ENCODE measurements around the gene OS9.
"Not testable (repeated sequence)": the region's sequence is repeated elsewhere in the genome, so short reads cannot be mapped to it uniquely, and the experiment has no call there.

The OS9 gene

GRCh38 chr12:57712701-57713100, 18.8 kb downstream of the OS9 start:
- H3K27me3 Mint-ChIP-seq (ENCODE audit: low read depth): no peaks in the 10 kb centered on the region
- H3K36me3 Mint-ChIP-seq (ENCODE audit: low read depth): peaks cover 26% of the 10 kb centered on the region
- no peaks in the 10 kb centered on the region for H3K4me1 Mint-ChIP-seq (ENCODE audit: low read depth)
- H3K4me3 Mint-ChIP-seq: no peak overlapping the region
- H3K9me3 Mint-ChIP-seq: peaks cover 4% of the 10 kb centered on the region
- H3K27ac Mint-ChIP-seq: no peak overlapping the region

- no peak overlapping the region for H3K4me3 Mint-ChIP-seq
- H3K4me1 Mint-ChIP-seq (ENCODE audit: low read depth): no peaks in the 10 kb centered on the region
- H3K36me3 Mint-ChIP-seq (ENCODE audit: low read depth): peaks cover 29% of the 10 kb centered on the region
- H3K27me3 Mint-ChIP-seq (ENCODE audit: low read depth): no peaks in the 10 kb centered on the region
- H3K27ac Mint-ChIP-seq: no peak overlapping the region
- peaks cover 4% of the 10 kb centered on the region for H3K9me3 Mint-ChIP-seq
Observed at GRCh38 chr12:57713209-57713608, 19.3 kb downstream of the OS9 start.

- H3K9me3 Mint-ChIP-seq; H3K4me1 Mint-ChIP-seq (ENCODE audit: low read depth); H3K4me3 Mint-ChIP-seq; H3K27me3 Mint-ChIP-seq (ENCODE audit: low read depth); H3K27ac Mint-ChIP-seq: not testable (repeated sequence)
- H3K36me3 Mint-ChIP-seq (ENCODE audit: low read depth): peaks cover 33% of the 10 kb centered on the region
Observed at GRCh38 chr12:57715036-57715748, 21.3 kb downstream of the OS9 start.

GRCh38 chr12:57715786-57716185, 21.9 kb downstream of the OS9 start:
- peaks cover 35% of the 10 kb centered on the region for H3K36me3 Mint-ChIP-seq (ENCODE audit: low read depth)

GRCh38 chr12:57716305-57716704, 22.4 kb downstream of the OS9 start:
- Mint-ChIP-seq H3K4me3 (no peak overlapping the region), H3K4me1 (ENCODE audit: low read depth) (no peaks in the 10 kb centered on the region), H3K27ac (no peak overlapping the region), H3K9me3 (peaks cover 4% of the 10 kb centered on the region), H3K36me3 (ENCODE audit: low read depth) (peaks cover 34% of the 10 kb centered on the region), H3K27me3 (ENCODE audit: low read depth) (no peaks in the 10 kb centered on the region)

More at GRCh38 chr12:57715786-57716185, 21.9 kb downstream of the OS9 start:
- H3K9me3 Mint-ChIP-seq: peaks cover 4% of the 10 kb centered on the region
- no peak overlapping the region for H3K27ac Mint-ChIP-seq
- H3K4me1 Mint-ChIP-seq (ENCODE audit: low read depth): no peaks in the 10 kb centered on the region
- H3K4me3 Mint-ChIP-seq: no peak overlapping the region
- no peaks in the 10 kb centered on the region for H3K27me3 Mint-ChIP-seq (ENCODE audit: low read depth)

- peaks cover 32% of the 10 kb centered on the region for H3K36me3 Mint-ChIP-seq (ENCODE audit: low read depth)
- H3K9me3 Mint-ChIP-seq: peaks cover under 1% of the 10 kb centered on the region
- no peak overlapping the region for H3K27ac Mint-ChIP-seq
Observed at GRCh38 chr12:57717131-57717530, 23.2 kb downstream of the OS9 start.

GRCh38 chr12:57717846-57718640, 24.1 kb downstream of the OS9 start:
- H3K36me3 Mint-ChIP-seq (ENCODE audit: low read depth): peaks cover 27% of the 10 kb centered on the region
- no peak overlapping the region for H3K27ac Mint-ChIP-seq

More at GRCh38 chr12:57717131-57717530, 23.2 kb downstream of the OS9 start:
- H3K4me3 Mint-ChIP-seq: no peak overlapping the region
- no peaks in the 10 kb centered on the region for H3K4me1 Mint-ChIP-seq (ENCODE audit: low read depth)
- H3K27me3 Mint-ChIP-seq (ENCODE audit: low read depth): no peaks in the 10 kb centered on the region

GRCh38 chr12:57718641-57719528, 25.0 kb downstream of the OS9 start:
- H3K27me3 Mint-ChIP-seq (ENCODE audit: low read depth): no peaks in the 10 kb centered on the region
- H3K4me3 Mint-ChIP-seq: no peak overlapping the region
- no peaks in the 10 kb centered on the region for H3K4me1 Mint-ChIP-seq (ENCODE audit: low read depth)
- H3K36me3 Mint-ChIP-seq (ENCODE audit: low read depth): peaks cover 27% of the 10 kb centered on the region
- H3K27ac Mint-ChIP-seq: no peak overlapping the region
- no peaks in the 10 kb centered on the region for H3K9me3 Mint-ChIP-seq

More at GRCh38 chr12:57717846-57718640, 24.1 kb downstream of the OS9 start:
- no peaks in the 10 kb centered on the region for H3K27me3 Mint-ChIP-seq (ENCODE audit: low read depth)
- no peaks in the 10 kb centered on the region for H3K9me3 Mint-ChIP-seq
- H3K4me3 Mint-ChIP-seq: no peak overlapping the region
- H3K4me1 Mint-ChIP-seq (ENCODE audit: low read depth): no peaks in the 10 kb centered on the region

- no peaks in the 10 kb centered on the region for H3K9me3 Mint-ChIP-seq
- no peaks in the 10 kb centered on the region for H3K27me3 Mint-ChIP-seq (ENCODE audit: low read depth)
- no peak overlapping the region for H3K4me3 Mint-ChIP-seq
- peaks cover 3% of the 10 kb centered on the region for H3K4me1 Mint-ChIP-seq (ENCODE audit: low read depth)
- no peak overlapping the region for H3K27ac Mint-ChIP-seq
- H3K36me3 Mint-ChIP-seq (ENCODE audit: low read depth): peaks cover 30% of the 10 kb centered on the region
Observed at GRCh38 chr12:57719777-57720605, 26.1 kb downstream of the OS9 start.

GRCh38 chr12:57720606-57721595, 27.0 kb downstream of the OS9 start:
- H3K4me1 Mint-ChIP-seq (ENCODE audit: low read depth): peaks cover 3% of the 10 kb centered on the region

GRCh38 chr12:57721846-57722608, 28.1 kb downstream of the OS9 start:
- not testable (repeated sequence) for H3K9me3 Mint-ChIP-seq; H3K27me3 Mint-ChIP-seq (ENCODE audit: low read depth); H3K4me3 Mint-ChIP-seq; H3K4me1 Mint-ChIP-seq (ENCODE audit: low read depth)
- Mint-ChIP-seq H3K36me3 (ENCODE audit: low read depth) (peaks cover 28% of the 10 kb centered on the region), H3K27ac (peak overlapping the region; percentile 43)

More at GRCh38 chr12:57720606-57721595, 27.0 kb downstream of the OS9 start:
- peaks cover 28% of the 10 kb centered on the region for H3K36me3 Mint-ChIP-seq (ENCODE audit: low read depth)
- H3K27ac Mint-ChIP-seq: no peak overlapping the region
- no peaks in the 10 kb centered on the region for H3K27me3 Mint-ChIP-seq (ENCODE audit: low read depth)
- H3K4me3 Mint-ChIP-seq: no peak overlapping the region
- H3K9me3 Mint-ChIP-seq: no peaks in the 10 kb centered on the region

Measured in T-helper 1 cell treated with Interleukin-12 subunit alpha and Interleukin-12 subunit beta and Interleukin-4 antibody, amounts not matched to agents 30 μg/mL and 1 μg/mL, for 36 hours (primary cell).